ENCODE results near the gene ONECUT3.
"Not testable (repeated sequence)": the region's sequence is repeated elsewhere in the genome, so short reads cannot be mapped to it uniquely, and the experiment has no call there.

The ONECUT3 gene

DNA sequence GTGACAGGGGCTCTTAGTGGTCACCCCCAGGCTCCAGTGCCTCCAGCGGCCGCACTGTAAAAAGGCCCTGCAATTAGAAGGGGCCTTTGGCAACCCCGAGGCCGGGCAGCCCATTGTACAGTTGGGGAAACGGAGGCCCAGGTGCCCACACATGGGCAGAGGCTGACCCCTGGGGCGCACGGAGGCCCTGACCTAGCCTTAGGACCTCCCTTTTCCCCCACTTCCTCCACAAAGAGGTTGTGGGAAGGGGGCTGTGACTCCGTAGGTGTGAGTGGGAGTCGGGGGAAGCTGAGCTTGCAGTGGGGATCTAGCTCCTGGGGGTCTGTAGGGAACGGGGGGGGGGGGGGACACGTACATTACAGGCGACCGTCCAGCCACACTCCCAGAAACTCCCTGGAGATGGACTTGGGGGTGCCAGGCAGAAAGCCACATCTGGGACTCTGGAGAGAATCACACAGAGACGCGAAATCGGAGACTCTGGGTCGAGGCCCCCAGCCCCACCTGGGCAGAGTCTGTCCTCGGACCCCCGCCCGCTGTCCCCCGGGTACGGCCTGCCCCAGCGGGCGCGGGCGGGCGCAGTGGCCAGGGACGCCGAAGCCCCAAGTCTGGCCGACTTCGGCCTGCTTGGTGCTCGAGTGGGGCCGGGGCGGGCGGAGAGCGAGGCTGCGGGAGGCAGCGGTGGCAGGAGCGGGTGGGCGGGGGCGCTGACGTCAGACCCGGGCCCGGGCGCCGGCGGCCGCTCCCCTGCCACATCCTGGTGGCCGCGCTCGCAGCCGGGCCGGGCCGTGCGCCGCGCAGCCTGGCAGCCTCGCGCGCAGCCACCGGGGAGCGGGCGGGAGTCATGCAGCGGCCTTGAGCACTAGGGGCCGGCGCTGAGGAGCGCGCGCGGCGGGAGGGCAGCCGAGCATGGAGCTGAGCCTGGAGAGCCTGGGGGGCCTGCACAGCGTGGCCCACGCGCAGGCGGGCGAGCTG, at the start of gene ONECUT3:
ONECUT3 (plus strand) TSS at position 750 of the 972 bp plus-strand sequence; CDS start at position 907, 157 bp downstream.
- H3K27ac ChIP-seq: no peak within 1 kb of the TSS
- peaks cover 100% of the 10 kb centered on the region for H3K27me3 ChIP-seq
- H3K4me2 ChIP-seq: peak within 1 kb of the TSS; percentile 83
- no peaks in the 10 kb centered on the region for H3K36me3 ChIP-seq
- no peak for TF ChIP-seq Cebpa-rat (IDR thresholded peaks at IDR 0.05)
- H3K9me3 ChIP-seq: no peaks in the 10 kb centered on the region
- peak within 1 kb of the TSS; percentile 57 for H3K4me3 ChIP-seq
- H4K20me1 ChIP-seq: peaks cover 98% of the 10 kb centered on the region
- no peak within 1 kb of the TSS for H3K9ac ChIP-seq
- peaks cover 60% of the 10 kb centered on the region for H3K4me1 ChIP-seq

DNA sequence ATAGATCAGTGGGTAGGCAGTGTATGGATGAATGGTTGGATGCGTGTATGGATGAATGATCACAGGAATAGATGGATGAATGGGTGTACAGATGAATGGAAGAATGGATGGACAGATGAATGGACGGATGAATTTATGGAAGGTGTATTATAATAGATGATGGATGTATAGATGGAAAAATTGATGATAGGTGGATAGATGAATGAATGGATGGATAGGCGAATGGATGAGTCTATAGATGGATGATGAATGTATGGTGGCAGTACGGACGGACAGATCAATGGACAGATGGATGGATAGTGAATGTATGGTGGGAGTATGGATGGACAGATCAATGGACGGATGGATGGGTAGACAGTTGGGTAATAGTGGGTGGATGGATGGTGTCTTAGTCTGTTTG, 49.0 kb upstream of the ONECUT3 start:
- no peaks in the 10 kb centered on the region for H3K27me3 ChIP-seq
- peaks cover 28% of the 10 kb centered on the region for H3K4me1 ChIP-seq
- no peak overlapping the region for H3K9ac ChIP-seq
- H3K4me2 ChIP-seq: no peak overlapping the region
- no peak for TF ChIP-seq Cebpa-rat (IDR thresholded peaks at IDR 0.05)
- H3K4me3 ChIP-seq: no peak overlapping the region
- H3K36me3 ChIP-seq: no peaks in the 10 kb centered on the region
- peaks cover 25% of the 10 kb centered on the region for H3K9me3 ChIP-seq
- no peaks in the 10 kb centered on the region for H4K20me1 ChIP-seq
- H3K27ac ChIP-seq: no peak overlapping the region

DNA sequence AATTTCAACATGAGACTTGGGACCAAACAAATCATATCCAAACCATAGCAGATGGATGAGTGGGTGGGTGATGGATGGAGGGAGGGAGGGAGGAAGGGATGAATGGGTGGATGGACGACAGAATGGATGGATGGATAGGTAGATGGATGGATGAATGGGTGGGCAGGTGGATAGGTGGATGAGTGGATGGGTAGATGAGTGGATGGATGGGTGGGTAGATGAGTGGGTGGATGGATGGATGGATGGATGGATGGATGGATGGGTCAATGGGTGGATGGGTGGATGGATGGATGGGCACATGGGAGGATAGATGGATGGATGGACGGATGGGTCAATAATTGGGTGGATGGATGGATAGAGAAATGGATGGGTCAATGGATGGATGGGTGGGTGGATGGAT, 47.9 kb upstream of the ONECUT3 start:
- Histone ChIP-seq H3K4me3 (no peak overlapping the region), H4K20me1 (no peaks in the 10 kb centered on the region), H3K9me3 (peaks cover 25% of the 10 kb centered on the region), H3K27me3 (no peaks in the 10 kb centered on the region), H3K27ac (no peak overlapping the region), H3K36me3 (no peaks in the 10 kb centered on the region), H3K4me2 (no peak overlapping the region), H3K9ac (no peak overlapping the region), H3K4me1 (peaks cover 18% of the 10 kb centered on the region)
- no peak for TF ChIP-seq Cebpa-rat (IDR thresholded peaks at IDR 0.05)

DNA sequence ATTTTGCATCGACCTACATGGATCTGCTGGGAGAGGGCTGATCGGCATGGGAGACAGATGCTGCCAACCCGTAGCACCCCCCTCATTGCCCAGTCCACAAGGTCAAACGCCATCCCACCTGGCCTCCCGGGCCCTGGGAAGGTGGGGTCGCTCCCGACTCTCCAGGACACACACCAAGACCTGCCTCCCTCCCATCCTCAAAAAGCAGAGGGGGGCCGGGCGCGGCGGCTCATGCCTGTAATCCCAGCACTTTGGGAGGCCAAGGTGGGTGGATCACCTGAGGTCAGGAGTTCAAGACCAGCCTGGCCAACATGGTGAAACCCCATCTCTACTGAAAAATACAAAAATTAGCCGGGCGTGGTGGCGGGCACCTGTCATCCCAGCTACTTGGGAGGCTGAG, 46.7 kb upstream of the ONECUT3 start:
- H3K36me3 ChIP-seq, H3K4me3 ChIP-seq, H3K27me3 ChIP-seq, H3K9ac ChIP-seq, H4K20me1 ChIP-seq, H3K27ac ChIP-seq, H3K4me2 ChIP-seq, H3K4me1 ChIP-seq: not testable (repeated sequence)
- H3K9me3 ChIP-seq: peaks cover 25% of the 10 kb centered on the region

DNA sequence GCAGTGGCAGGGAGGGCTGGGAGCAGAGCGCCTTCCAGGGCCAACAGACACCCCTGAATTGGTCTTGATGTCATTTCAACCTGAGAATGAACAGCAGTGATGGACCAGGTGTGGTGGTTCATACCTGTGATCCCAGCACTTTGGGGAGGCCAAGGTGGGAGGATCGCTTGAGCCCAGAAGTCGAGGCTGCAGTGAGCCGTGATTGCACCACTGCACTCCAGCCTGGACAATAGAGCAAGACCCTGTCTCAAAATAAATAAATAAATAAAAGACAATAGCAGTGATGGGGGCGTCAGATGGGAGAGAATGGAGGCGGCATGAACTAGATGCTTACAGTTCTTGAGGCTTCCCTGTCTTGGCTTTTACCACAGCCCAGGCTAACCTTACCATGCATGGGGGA, 46.1 kb upstream of the ONECUT3 start:
- no peak overlapping the region for H3K4me2 ChIP-seq
- H3K9ac ChIP-seq: no peak overlapping the region
- no peaks in the 10 kb centered on the region for H3K4me1 ChIP-seq
- H3K9me3 ChIP-seq: peaks cover 25% of the 10 kb centered on the region
- H3K27me3 ChIP-seq: no peaks in the 10 kb centered on the region
- no peak overlapping the region for H3K27ac ChIP-seq
- H3K36me3 ChIP-seq: no peaks in the 10 kb centered on the region
- H4K20me1 ChIP-seq: no peaks in the 10 kb centered on the region
- no peak overlapping the region for H3K4me3 ChIP-seq
- no peak for TF ChIP-seq Cebpa-rat (IDR thresholded peaks at IDR 0.05)

DNA sequence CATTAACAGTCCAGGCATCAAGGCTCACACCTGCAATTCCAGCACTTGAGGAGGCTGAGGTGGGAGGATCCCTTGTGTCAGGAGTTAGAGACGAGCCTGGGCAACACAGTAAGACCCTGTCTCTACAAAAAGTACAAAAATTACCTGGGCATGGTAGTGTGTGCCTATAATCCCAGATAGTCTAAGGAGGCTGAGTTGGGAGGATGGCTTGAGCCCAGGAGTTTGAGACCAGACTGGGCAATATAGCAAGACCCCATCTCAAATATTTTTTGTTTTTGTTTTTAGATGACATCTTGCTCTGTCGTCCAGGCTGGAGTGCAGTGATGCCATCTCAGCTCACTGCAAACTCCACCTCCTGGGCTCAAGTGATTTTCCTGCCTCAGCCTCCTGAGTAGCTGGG, 40.1 kb upstream of the ONECUT3 start:
- H3K9ac ChIP-seq: no peak overlapping the region
- no peak overlapping the region for H3K4me3 ChIP-seq
- no peaks in the 10 kb centered on the region for H3K9me3 ChIP-seq
- no peaks in the 10 kb centered on the region for H3K4me1 ChIP-seq
- no peaks in the 10 kb centered on the region for H3K36me3 ChIP-seq
- no peak overlapping the region for H3K27ac ChIP-seq
- TF ChIP-seq Cebpa-rat (IDR thresholded peaks at IDR 0.05): no peak
- H3K4me2 ChIP-seq: no peak overlapping the region
- no peaks in the 10 kb centered on the region for H4K20me1 ChIP-seq
- H3K27me3 ChIP-seq: peaks cover 24% of the 10 kb centered on the region

DNA sequence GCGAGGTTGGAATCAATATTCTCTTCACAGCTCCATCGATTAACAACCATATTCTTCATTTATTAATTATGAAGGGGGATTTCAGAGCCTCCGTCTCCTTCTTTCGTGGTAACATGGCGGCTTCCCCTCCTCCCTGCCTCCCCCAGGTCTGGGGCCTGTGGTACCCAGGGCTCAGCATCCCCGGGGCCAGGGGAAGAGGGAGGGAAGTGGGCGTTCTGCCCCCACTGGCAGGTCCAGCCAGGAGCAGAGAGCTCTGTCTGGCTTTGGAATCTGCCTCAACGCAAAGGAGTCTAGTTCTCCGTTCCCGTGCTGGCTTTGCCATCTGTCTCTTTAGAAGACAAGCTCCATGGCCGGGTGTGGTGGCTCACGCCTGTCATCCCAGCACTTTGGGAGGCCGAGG, 37.8 kb upstream of the ONECUT3 start:
- Histone ChIP-seq H3K4me1 (no peaks in the 10 kb centered on the region), H3K27me3 (peaks cover 44% of the 10 kb centered on the region), H3K9me3 (no peaks in the 10 kb centered on the region), H3K4me3 (no peak overlapping the region), H3K27ac (no peak overlapping the region), H3K36me3 (no peaks in the 10 kb centered on the region), H4K20me1 (peaks cover 7% of the 10 kb centered on the region; the same call in 1 of the 2 replicates), H3K9ac (no peak overlapping the region), H3K4me2 (no peak overlapping the region)
- TF ChIP-seq Cebpa-rat (IDR thresholded peaks at IDR 0.05): no peak

DNA sequence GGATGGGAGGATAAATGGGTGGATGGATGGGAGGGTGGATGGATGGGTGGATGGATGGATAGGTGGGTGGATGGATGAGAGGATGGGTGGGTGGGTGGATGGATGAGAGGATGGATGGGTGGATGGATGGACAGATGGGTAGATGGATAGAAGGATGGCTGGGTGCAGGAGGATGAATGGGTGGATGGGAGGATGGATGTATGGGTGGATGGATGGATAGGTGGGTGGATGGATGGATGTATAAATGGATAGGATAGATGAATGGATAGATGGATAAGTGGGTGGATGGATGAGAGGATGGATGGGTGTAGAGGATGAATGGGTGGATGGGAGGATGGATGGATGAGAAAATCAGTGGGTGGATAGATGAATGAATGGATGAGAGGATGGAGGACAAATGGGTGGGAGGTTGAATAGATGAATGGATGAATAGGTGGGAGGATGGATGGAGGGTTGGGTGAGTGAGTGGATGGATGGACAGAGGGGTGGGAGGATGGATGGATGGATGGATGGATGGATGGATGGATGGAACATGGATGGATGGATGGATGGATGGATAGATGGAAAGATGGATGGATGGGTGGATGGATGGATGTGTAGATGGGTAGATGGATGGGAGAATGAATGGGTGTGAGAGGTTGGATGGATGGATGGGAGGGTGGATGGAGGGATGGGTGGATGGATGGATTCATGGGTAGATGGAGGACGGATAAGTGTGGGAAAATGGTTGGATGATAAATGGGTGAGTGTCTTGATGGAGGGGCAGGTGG, 35.9 kb upstream of the ONECUT3 start:
- Histone ChIP-seq H3K27ac (no peak overlapping the region), H3K4me3 (no peak overlapping the region), H3K27me3 (peaks cover 62% of the 10 kb centered on the region), H3K4me2 (no peak overlapping the region), H3K36me3 (no peaks in the 10 kb centered on the region), H4K20me1 (peaks cover 7% of the 10 kb centered on the region; the same call in 1 of the 2 replicates), H3K4me1 (no peaks in the 10 kb centered on the region), H3K9me3 (no peaks in the 10 kb centered on the region), H3K9ac (no peak overlapping the region)
- no peak for TF ChIP-seq Cebpa-rat (IDR thresholded peaks at IDR 0.05)

DNA sequence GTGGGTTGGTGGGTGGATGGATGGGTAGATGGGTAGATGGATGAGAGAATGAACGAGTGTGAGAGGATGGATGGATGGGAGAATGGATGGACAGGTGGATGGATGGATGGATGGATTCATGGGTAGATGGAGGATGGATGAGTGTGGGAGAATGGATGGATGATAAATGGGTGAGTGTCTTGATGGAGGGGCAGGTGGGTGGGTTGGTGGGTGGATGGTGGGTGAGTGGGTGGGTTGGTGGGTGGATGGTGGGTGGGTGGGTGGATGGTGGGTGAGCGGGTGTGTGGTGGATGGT, 35.4 kb upstream of the ONECUT3 start:
- no peak for TF ChIP-seq Cebpa-rat (IDR thresholded peaks at IDR 0.05)

More for the DNA sequence above, 35.4 kb upstream of the ONECUT3 start:
- Histone ChIP-seq H3K4me2 (no peak overlapping the region), H3K4me1 (no peaks in the 10 kb centered on the region), H4K20me1 (peaks cover 7% of the 10 kb centered on the region; the same call in 1 of the 2 replicates), H3K36me3 (no peaks in the 10 kb centered on the region), H3K27me3 (peaks cover 67% of the 10 kb centered on the region), H3K4me3 (no peak overlapping the region), H3K27ac (no peak overlapping the region), H3K9ac (no peak overlapping the region), H3K9me3 (no peaks in the 10 kb centered on the region)
